ENCODE results near the gene TIMP4. TPM values are rescaled to one million over a fixed set of nuclear protein-coding genes. Genes with fewer than 3 reads are reported as not detected.

The TIMP4 gene
- total RNA-seq, 2 donors from 2014 or later = 2.0 to 3.1 TPM

GRCh38 chr3:12132881-12133280, 25.8 kb downstream of the TIMP4 start:
- H3K36me3 ChIP-seq = no peaks in the 10 kb centered on the region
- intact Hi-C loops (cut with DNase I) = no loop called here

DNA sequence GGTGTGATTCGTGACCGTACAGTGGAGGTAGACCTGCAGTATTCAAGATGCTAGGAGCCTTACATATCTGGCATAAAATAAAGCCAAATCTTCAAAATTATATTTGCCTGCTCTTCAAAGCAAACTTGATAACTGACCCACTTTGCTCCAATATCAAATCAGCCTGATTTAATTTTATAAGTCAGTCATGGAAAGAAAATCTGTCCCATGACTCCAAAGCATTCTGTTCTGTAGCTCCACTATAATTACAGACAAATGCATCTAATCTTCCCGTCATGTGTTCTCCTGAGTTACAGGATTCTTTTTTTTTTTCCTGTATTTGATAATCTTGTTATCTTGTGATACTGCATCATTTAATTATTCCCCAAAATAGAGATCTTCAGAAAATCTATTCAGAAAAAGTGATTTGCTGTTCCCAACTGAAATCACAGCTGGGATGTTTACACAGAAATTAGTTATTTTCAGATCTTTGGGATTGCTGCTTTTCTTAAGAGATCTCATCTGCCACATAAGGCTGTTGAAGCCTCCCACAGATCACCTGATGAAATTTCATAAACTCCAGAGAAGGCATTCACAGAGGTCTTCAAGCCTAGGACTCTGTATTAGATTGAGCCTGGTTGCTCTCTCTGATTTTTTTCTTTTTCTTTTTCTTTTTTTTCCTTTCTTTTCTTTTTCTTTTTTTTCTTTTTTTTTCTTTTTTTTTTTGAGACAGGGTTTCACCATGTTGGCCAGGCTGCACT, 27.2 kb downstream of the TIMP4 start:
- no peaks in the 10 kb centered on the region for H3K36me3 ChIP-seq
- intact Hi-C loops (cut with DNase I) = no loop called here
- DNase-seq = no peak
- H3K9me3 ChIP-seq = no peaks in the 10 kb centered on the region
- H3K4me1 ChIP-seq = no peaks in the 10 kb centered on the region
- no peak overlapping the region for H3K4me3 ChIP-seq
- H3K27me3 ChIP-seq = no peaks in the 10 kb centered on the region
- H3K9ac ChIP-seq (ENCODE audit: low read depth in 2 of 2, low read length in 2 of 2) = no peak overlapping the region
- no peak overlapping the region for H3K27ac ChIP-seq
- TF ChIP-seq, protein P1, sequence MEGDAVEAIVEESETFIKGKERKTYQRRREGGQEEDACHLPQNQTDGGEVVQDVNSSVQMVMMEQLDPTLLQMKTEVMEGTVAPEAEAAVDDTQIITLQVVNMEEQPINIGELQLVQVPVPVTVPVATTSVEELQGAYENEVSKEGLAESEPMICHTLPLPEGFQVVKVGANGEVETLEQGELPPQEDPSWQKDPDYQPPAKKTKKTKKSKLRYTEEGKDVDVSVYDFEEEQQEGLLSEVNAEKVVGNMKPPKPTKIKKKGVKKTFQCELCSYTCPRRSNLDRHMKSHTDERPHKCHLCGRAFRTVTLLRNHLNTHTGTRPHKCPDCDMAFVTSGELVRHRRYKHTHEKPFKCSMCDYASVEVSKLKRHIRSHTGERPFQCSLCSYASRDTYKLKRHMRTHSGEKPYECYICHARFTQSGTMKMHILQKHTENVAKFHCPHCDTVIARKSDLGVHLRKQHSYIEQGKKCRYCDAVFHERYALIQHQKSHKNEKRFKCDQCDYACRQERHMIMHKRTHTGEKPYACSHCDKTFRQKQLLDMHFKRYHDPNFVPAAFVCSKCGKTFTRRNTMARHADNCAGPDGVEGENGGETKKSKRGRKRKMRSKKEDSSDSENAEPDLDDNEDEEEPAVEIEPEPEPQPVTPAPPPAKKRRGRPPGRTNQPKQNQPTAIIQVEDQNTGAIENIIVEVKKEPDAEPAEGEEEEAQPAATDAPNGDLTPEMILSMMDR (IDR thresholded peaks at IDR 0.05) = no peak

More at GRCh38 chr3:12132881-12133280, 25.8 kb downstream of the TIMP4 start:
- DNase-seq = no peak
- no peak overlapping the region for H3K4me3 ChIP-seq
- TF ChIP-seq, protein P1 (IDR thresholded peaks at IDR 0.05) = no peak
- H3K9ac ChIP-seq (ENCODE audit: low read depth in 2 of 2, low read length in 2 of 2) = no peak overlapping the region
- no peaks in the 10 kb centered on the region for H3K4me1 ChIP-seq
- no peaks in the 10 kb centered on the region for H3K9me3 ChIP-seq
- H3K27me3 ChIP-seq = no peaks in the 10 kb centered on the region
- H3K27ac ChIP-seq = no peak overlapping the region

DNA sequence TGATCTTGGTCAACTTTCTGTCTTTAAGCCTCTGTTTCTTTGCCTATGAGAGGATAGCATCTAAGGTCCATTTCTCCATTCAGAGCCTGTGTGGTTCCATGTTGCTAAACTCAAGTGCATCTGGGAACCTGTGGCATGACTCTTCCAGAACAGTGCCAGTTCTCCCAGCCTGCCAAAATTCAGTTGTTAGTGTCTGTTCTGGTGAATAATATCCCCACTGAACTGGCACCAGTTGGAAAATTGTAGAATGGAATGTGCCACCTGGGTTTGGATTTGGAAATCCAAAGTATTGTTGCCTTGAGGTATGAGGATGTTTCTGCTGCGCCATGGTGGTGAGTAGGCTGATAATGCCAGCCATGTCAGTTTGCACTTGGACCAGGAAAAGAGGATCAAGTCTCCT, 31.3 kb downstream of the TIMP4 start:
- no peaks in the 10 kb centered on the region for H3K36me3 ChIP-seq
- TF ChIP-seq, protein P1 (IDR thresholded peaks at IDR 0.05) = no peak
- H3K27ac ChIP-seq = no peak overlapping the region
- intact Hi-C loops (cut with DNase I) = no loop called here
- H3K9me3 ChIP-seq = no peaks in the 10 kb centered on the region
- H3K9ac ChIP-seq (ENCODE audit: low read depth in 2 of 2, low read length in 2 of 2) = no peak overlapping the region
- H3K4me1 ChIP-seq = no peaks in the 10 kb centered on the region
- DNase-seq = no peak
- no peak overlapping the region for H3K4me3 ChIP-seq
- H3K27me3 ChIP-seq = no peaks in the 10 kb centered on the region

DNA sequence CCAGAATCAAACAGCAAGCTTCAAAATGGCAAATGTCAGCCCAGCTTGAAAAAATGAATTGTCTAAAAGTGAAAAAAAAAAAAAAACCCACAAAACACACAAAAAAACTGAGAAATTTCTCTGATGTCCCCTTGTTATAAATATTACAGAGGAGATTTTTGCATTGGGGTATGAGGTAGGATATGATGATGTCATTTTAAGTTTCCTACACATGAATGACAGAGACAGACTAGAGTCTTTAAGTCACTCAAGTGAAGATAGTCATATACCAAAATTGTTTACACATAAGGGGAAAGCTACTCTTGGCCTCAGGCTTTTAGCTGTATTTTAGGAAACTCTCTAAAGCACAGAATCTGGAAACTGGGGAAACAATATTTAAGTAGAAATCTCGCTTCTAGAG, 32.9 kb downstream of the TIMP4 start:
- no peaks in the 10 kb centered on the region for H3K9me3 ChIP-seq
- TF ChIP-seq, protein P1 (IDR thresholded peaks at IDR 0.05) = no peak
- no peak overlapping the region for H3K4me3 ChIP-seq
- no peak overlapping the region for H3K9ac ChIP-seq (ENCODE audit: low read depth in 2 of 2, low read length in 2 of 2)
- DNase-seq = no peak
- no peaks in the 10 kb centered on the region for H3K36me3 ChIP-seq
- H3K27ac ChIP-seq = no peak overlapping the region
- intact Hi-C loops (cut with DNase I) = no loop called here
- no peaks in the 10 kb centered on the region for H3K4me1 ChIP-seq
- H3K27me3 ChIP-seq = no peaks in the 10 kb centered on the region

GRCh38 chr3:12121466-12121865, 37.2 kb downstream of the TIMP4 start:
- no peaks in the 10 kb centered on the region for H3K36me3 ChIP-seq
- H3K27ac ChIP-seq = no peak overlapping the region
- H3K27me3 ChIP-seq = no peaks in the 10 kb centered on the region
- TF ChIP-seq, protein P1 (IDR thresholded peaks at IDR 0.05) = no peak
- no peak overlapping the region for H3K9ac ChIP-seq (ENCODE audit: low read depth in 2 of 2, low read length in 2 of 2)
- H3K9me3 ChIP-seq = no peaks in the 10 kb centered on the region
- intact Hi-C loops (cut with DNase I) = no loop called here
- H3K4me1 ChIP-seq = no peaks in the 10 kb centered on the region
- H3K4me3 ChIP-seq = no peak overlapping the region
- no peak for DNase-seq
